DND-41 (cell line): ENCODE measurements around the gene PCID2.

Source experiments
- ATAC-seq: fragments of 200-7000 bp; cut with Tn5 transposase; 3 replicates; pipeline ENCODE4 v1.9.1; 2021; ENCODE audit warnings: low read depth; ENCODE audit not compliant: insufficient read depth
- DNase-seq: peaks from one replicate; pipeline ENCODE4 v3.0.0-alpha.2; 2020
- H2AFZ ChIP-seq: 2 replicates; pipeline ENCODE4 v1.6.0; 2012; ENCODE audit warnings: low read depth, low read length
- H3K27ac ChIP-seq: 2 replicates; pipeline ENCODE4 v1.5.1; 2012; ENCODE audit warnings: low read length, inconsistent platforms
- H3K27me3 ChIP-seq: fragments of 200-600 bp; sonication (generic); 2 replicates; pipeline ENCODE4 v1.6.0; 2012; ENCODE audit warnings: low read length, mild to moderate bottlenecking, inconsistent platforms; ENCODE audit not compliant: insufficient read depth, poor library complexity
- H3K36me3 ChIP-seq: 2 replicates; pipeline ENCODE4 v1.5.1; 2012; ENCODE audit warnings: low read length, inconsistent platforms; ENCODE audit not compliant: insufficient read depth
- H3K4me1 ChIP-seq: 2 replicates; pipeline ENCODE4 v1.5.1; 2012; ENCODE audit warnings: mild to moderate bottlenecking, low read length; ENCODE audit not compliant: insufficient read depth
- H3K4me2 ChIP-seq: 2 replicates; pipeline ENCODE4 v1.6.0; 2012; ENCODE audit warnings: mild to moderate bottlenecking, moderate library complexity, low read length, inconsistent platforms; ENCODE audit not compliant: insufficient read depth
- H3K4me3 ChIP-seq, 2 experiments: fragments of 200-600 bp in 1 of 2; shearing (Covaris generic) in 1 of 2; 2 replicates each; pipeline ENCODE4 v1.5.1; 2012 to 2016; ENCODE audit warnings: inconsistent platforms in 2 of 2, low read length in 2 of 2, mild to moderate bottlenecking in 2 of 2, low read depth in 1 of 2, moderate library complexity in 1 of 2
- H3K79me2 ChIP-seq: 2 replicates; pipeline ENCODE4 v1.6.0; 2012; ENCODE audit warnings: low read length, inconsistent platforms; ENCODE audit not compliant: insufficient read depth
- H3K9ac ChIP-seq: 2 replicates; pipeline ENCODE4 v1.6.0; 2012; ENCODE audit warnings: low read depth, mild to moderate bottlenecking, inconsistent platforms, low read length, moderate library complexity
- H3K9me3 ChIP-seq: 2 replicates; pipeline ENCODE4 v1.5.1; 2012; ENCODE audit warnings: low read length, moderate library complexity, mild to moderate bottlenecking, inconsistent platforms; ENCODE audit not compliant: insufficient read depth, severe bottlenecking
- H4K20me1 ChIP-seq: 2 replicates; pipeline ENCODE4 v1.6.0; 2012; ENCODE audit warnings: low read length; ENCODE audit not compliant: insufficient read depth
- CTCF ChIP-seq: IDR thresholded peaks from 2 replicates; pipeline ENCODE4 v1.5.1; 2012; ENCODE audit warnings: borderline replicate concordance, low read length, moderate library complexity, mild to moderate bottlenecking; ENCODE audit not compliant: poor library complexity, severe bottlenecking; ENCODE audit errors: extremely low read depth
- EZH2 ChIP-seq: IDR thresholded peaks from 3 replicates; pipeline ENCODE4 v1.6.1; 2012; ENCODE audit warnings: borderline replicate concordance, low read depth, mild to moderate bottlenecking, moderate library complexity, low read length, inconsistent platforms; ENCODE audit not compliant: severe bottlenecking

Gene PCID2

GRCh38 chr13:113161433-113161832 lies 47.0 kb downstream of the PCID2 start:
- H2AFZ ChIP-seq: no peak overlapping the region
- H3K9ac ChIP-seq: no peak overlapping the region
- DNase-seq: no peak
- H3K27me3 ChIP-seq: peaks cover 6% of the 10 kb centered on the region
- H3K4me3 ChIP-seq: no peak overlapping the region
- no peaks in the 10 kb centered on the region for H3K36me3 ChIP-seq
- H4K20me1 ChIP-seq: no peaks in the 10 kb centered on the region; the same call in 1 of the 2 replicates
- no peaks in the 10 kb centered on the region; the same call in 1 of the 2 replicates for H3K4me1 ChIP-seq
- no peak overlapping the region for H3K27ac ChIP-seq
- no peak overlapping the region for H3K4me2 ChIP-seq
- no peak for ATAC-seq
- no peaks in the 10 kb centered on the region for H3K79me2 ChIP-seq
- no peaks in the 10 kb centered on the region for H3K9me3 ChIP-seq
- TF ChIP-seq EZH2 (no peak), CTCF (no peak)

GRCh38 chr13:113160983-113161382 lies 47.5 kb downstream of the PCID2 start:
- Histone ChIP-seq H3K9ac (no peak overlapping the region), H3K4me2 (no peak overlapping the region), H3K36me3 (no peaks in the 10 kb centered on the region), H3K27ac (no peak overlapping the region), H3K4me3 (no peak overlapping the region), H3K9me3 (no peaks in the 10 kb centered on the region), H3K4me1 (no peaks in the 10 kb centered on the region; the same call in 1 of the 2 replicates), H3K27me3 (peaks cover 6% of the 10 kb centered on the region), H3K79me2 (no peaks in the 10 kb centered on the region), H4K20me1 (no peaks in the 10 kb centered on the region; the same call in 1 of the 2 replicates), H2AFZ (no peak overlapping the region)
- ATAC-seq: no peak
- TF ChIP-seq EZH2 (no peak), CTCF (no peak)
- DNase-seq: no peak

- Histone ChIP-seq H3K79me2 (no peaks in the 10 kb centered on the region), H3K4me1 (peaks cover 5% of the 10 kb centered on the region), H3K27me3 (peaks cover 6% of the 10 kb centered on the region), H3K4me3 (no peak overlapping the region), H3K4me2 (no peak overlapping the region), H2AFZ (no peak overlapping the region), H3K9ac (no peak overlapping the region), H3K27ac (no peak overlapping the region), H4K20me1 (no peaks in the 10 kb centered on the region; the same call in 1 of the 2 replicates), H3K36me3 (no peaks in the 10 kb centered on the region), H3K9me3 (no peaks in the 10 kb centered on the region)
- ATAC-seq (no peak), DNase-seq (no peak)
- TF ChIP-seq EZH2: no peak
- TF ChIP-seq CTCF: no peak
Observed at GRCh38 chr13:113159701-113160100, 48.8 kb downstream of the PCID2 start.

GRCh38 chr13:113158946-113159345 lies 49.5 kb downstream of the PCID2 start:
- H3K4me3 ChIP-seq: no peak overlapping the region
- no peak for TF ChIP-seq EZH2
- TF ChIP-seq CTCF: no peak
- no peaks in the 10 kb centered on the region for H3K9me3 ChIP-seq
- H3K79me2 ChIP-seq: no peaks in the 10 kb centered on the region
- ATAC-seq (no peak), DNase-seq (no peak)
- no peak overlapping the region for H3K9ac ChIP-seq
- no peak overlapping the region for H3K4me2 ChIP-seq
- peaks cover 9% of the 10 kb centered on the region for H3K4me1 ChIP-seq
- no peak overlapping the region for H2AFZ ChIP-seq
- no peaks in the 10 kb centered on the region; the same call in 1 of the 2 replicates for H4K20me1 ChIP-seq
- H3K27me3 ChIP-seq: peaks cover 6% of the 10 kb centered on the region
- no peak overlapping the region for H3K27ac ChIP-seq
- no peaks in the 10 kb centered on the region for H3K36me3 ChIP-seq
